Gastroesophageal sphincter (tissue), 3 donors: ENCODE measurements around the gene TENM3.

Experiments used
- EP300 ChIP-seq: sonication (generic); formaldehyde crosslinking; IDR thresholded peaks from one replicate; pipeline ENCODE4 v1.6.1; 2017; ENCODE audit warnings: antibody characterized with exemption, mild to moderate bottlenecking
- TF ChIP-seq, protein P1 (sequence below), 4 experiments: fragments of 200-600 bp in 2 of 4; fragments of 450-650 bp in 2 of 4; sonication (generic) in 1 of 4; IDR thresholded peaks; one replicate each; pipeline ENCODE4 v1.5.1; 2017 to 2019; ENCODE audit warnings: antibody characterized with exemption in 4 of 4, mild to moderate bottlenecking in 2 of 4, moderate library complexity in 2 of 4

DNA sequence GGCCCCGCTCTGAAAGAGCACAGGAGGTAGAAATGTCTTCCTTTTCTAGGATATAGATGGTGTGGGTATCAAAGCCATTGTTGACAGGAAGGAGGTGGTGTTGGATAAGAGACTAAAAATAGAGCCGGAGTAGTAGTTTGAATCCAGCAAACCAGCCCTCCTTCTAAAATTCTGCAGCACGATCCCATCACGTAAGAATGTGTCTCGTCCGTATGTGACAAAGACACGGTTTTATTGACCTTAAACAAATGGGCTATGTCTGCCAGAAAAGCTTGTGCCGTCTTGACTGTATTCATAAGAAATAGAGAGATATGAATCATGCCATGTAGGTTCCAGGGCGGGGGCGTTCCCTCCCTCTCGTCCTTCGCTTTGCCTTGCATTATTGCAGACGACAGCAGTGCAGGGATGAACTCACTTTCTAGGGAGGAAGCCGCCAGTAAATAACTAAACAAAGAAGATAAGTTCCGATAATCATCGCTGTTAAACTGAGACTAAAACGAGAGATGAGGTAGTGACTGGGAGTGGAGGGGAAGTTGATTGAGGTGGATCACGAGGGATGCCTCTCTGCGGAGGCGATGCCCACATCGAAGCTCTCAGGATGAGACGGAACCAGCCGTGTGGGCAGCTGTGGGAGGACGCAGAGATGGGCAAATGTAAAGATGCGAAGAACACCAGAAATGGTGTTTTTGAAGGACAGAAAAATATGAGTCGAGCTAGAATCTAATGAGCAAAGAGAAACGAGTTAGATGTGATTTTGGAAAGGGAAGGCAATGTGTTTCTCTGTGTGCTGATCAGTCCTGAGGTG lies 3.4 kb downstream of the TENM3 start:
- TF ChIP-seq, protein P1, sequence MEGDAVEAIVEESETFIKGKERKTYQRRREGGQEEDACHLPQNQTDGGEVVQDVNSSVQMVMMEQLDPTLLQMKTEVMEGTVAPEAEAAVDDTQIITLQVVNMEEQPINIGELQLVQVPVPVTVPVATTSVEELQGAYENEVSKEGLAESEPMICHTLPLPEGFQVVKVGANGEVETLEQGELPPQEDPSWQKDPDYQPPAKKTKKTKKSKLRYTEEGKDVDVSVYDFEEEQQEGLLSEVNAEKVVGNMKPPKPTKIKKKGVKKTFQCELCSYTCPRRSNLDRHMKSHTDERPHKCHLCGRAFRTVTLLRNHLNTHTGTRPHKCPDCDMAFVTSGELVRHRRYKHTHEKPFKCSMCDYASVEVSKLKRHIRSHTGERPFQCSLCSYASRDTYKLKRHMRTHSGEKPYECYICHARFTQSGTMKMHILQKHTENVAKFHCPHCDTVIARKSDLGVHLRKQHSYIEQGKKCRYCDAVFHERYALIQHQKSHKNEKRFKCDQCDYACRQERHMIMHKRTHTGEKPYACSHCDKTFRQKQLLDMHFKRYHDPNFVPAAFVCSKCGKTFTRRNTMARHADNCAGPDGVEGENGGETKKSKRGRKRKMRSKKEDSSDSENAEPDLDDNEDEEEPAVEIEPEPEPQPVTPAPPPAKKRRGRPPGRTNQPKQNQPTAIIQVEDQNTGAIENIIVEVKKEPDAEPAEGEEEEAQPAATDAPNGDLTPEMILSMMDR (IDR thresholded peaks at IDR 0.05): no peak
- no peak for TF ChIP-seq EP300
